Neural progenitor cell (in vitro differentiated cells): ENCODE measurements around the gene METRN.
A peak's percentile ranks its signal among the peaks of the same experiment; 100 is the strongest.

Experiments used
- EZH2 ChIP-seq: fragments of 200-600 bp; sonication (generic); IDR thresholded peaks from 2 replicates; pipeline ENCODE4 v1.6.1; 2017; ENCODE audit warnings: antibody characterized with exemption, mild to moderate bottlenecking, moderate library complexity
- EZH2phosphoT487 ChIP-seq: fragments of 200-600 bp; sonication (generic); IDR thresholded peaks from 2 replicates; pipeline ENCODE4 v1.6.1; 2017; ENCODE audit warnings: antibody characterized with exemption
- TF ChIP-seq, protein P1 (sequence below): fragments of 200-600 bp; sonication (generic); IDR thresholded peaks from 2 replicates; pipeline ENCODE4 v1.5.1; 2017; ENCODE audit warnings: antibody characterized with exemption, mild to moderate bottlenecking

GRCh38 chr16:720447-720989 is 5.6 kb downstream of the METRN start:
- TF ChIP-seq, protein P1, sequence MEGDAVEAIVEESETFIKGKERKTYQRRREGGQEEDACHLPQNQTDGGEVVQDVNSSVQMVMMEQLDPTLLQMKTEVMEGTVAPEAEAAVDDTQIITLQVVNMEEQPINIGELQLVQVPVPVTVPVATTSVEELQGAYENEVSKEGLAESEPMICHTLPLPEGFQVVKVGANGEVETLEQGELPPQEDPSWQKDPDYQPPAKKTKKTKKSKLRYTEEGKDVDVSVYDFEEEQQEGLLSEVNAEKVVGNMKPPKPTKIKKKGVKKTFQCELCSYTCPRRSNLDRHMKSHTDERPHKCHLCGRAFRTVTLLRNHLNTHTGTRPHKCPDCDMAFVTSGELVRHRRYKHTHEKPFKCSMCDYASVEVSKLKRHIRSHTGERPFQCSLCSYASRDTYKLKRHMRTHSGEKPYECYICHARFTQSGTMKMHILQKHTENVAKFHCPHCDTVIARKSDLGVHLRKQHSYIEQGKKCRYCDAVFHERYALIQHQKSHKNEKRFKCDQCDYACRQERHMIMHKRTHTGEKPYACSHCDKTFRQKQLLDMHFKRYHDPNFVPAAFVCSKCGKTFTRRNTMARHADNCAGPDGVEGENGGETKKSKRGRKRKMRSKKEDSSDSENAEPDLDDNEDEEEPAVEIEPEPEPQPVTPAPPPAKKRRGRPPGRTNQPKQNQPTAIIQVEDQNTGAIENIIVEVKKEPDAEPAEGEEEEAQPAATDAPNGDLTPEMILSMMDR = peak; percentile 34
- TF ChIP-seq EZH2phosphoT487 (no peak), EZH2 (no peak)
